ENCODE measurements around the gene ANGPTL4. TPM values are rescaled to one million over a fixed set of nuclear protein-coding genes. Genes with fewer than 3 reads are reported as not detected.

Gene ANGPTL4
- total RNA-seq, 1 experiment from 2014 or later: not detected

DNA sequence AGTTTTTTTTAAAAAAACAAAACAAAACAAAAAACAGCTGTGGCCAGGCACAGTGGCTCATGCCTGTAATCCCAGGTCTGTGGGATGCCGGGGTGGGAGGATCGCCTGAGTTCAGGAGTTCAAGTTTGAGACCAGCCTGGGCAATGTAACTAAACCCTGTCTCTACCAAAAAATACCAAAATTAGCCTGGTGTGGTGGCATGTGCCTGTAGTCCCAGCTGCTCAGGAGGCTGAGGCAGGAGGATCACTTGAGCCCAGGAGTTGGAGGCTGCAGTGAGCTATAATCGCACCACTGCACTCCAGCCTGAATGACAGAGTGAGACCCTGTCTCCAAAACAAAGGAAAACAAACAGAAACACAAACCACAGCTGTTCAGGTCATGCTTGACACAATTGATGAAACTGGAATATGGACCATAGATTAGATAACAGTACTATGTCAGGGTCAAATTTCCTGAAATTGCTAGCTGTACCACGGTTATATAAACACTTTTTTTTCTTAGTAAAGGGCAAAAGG lies 6.9 kb upstream of the ANGPTL4 start:
- BruUV-seq (replicated peaks): no TSS peak
- POLR2A ChIA-PET (ENCODE audit: unreplicated experiment): interaction anchor here (0.6 to 1.1 kb wide), 2 partner anchors 33 to 56 kb away, joined by 3 to 4 read pairs; partner anchors contain the start of genes MARCHF2 and RAB11B
- H3K4me3 ChIP-seq: no peak overlapping the region
- H3K27ac ChIP-seq: no peak overlapping the region
- no peak for DNase-seq
- H3K9me2 ChIP-seq (ENCODE audit: insufficient read depth): no peaks in the 10 kb centered on the region
- H3K27me3 ChIP-seq (ENCODE audit: insufficient read depth, low read depth): no peaks in the 10 kb centered on the region
- no peak for TF ChIP-seq CTCF (conservative IDR thresholded peaks at IDR 0.05)
- TF ChIP-seq EZH2 (IDR thresholded peaks at IDR 0.05; ENCODE audit: low read depth): no peak
- H3K9me3 ChIP-seq (ENCODE audit: insufficient read depth, low read depth): no peaks in the 10 kb centered on the region
- CTCF ChIA-PET: no interaction called here
- H3K36me3 ChIP-seq (ENCODE audit: low read depth): no peaks in the 10 kb centered on the region
- H3K4me2 ChIP-seq: no peak overlapping the region
- no peaks in the 10 kb centered on the region for H3K79me2 ChIP-seq (ENCODE audit: low read depth)
- peaks cover 58% of the 10 kb centered on the region for H3K4me1 ChIP-seq (replicated peaks; ENCODE audit: insufficient read depth)
- H3F3A ChIP-seq (ENCODE audit: insufficient read depth, low read depth): peaks cover 35% of the 10 kb centered on the region
- no peak overlapping the region for H2AFZ ChIP-seq
- H4K20me1 ChIP-seq (ENCODE audit: insufficient read depth): peaks cover 5% of the 10 kb centered on the region; the same call in 1 of the 2 replicates
- intact Hi-C loops (cut with micrococcal nuclease; ENCODE audit: unreplicated experiment): loop anchor here (10.0 kb wide), 1 partner anchor 148 kb away; the partner anchor contains the start of gene PRAM1

- no peaks in the 10 kb centered on the region for H3K9me2 ChIP-seq (ENCODE audit: insufficient read depth)
- no peak for TF ChIP-seq CTCF (conservative IDR thresholded peaks at IDR 0.05)
- TF ChIP-seq EZH2 (IDR thresholded peaks at IDR 0.05; ENCODE audit: low read depth): no peak
- intact Hi-C loops (cut with micrococcal nuclease; ENCODE audit: unreplicated experiment): loop anchor here (10.0 kb wide), 1 partner anchor 146 kb away; the partner anchor contains the start of gene PRAM1
- H3K36me3 ChIP-seq (ENCODE audit: low read depth): no peaks in the 10 kb centered on the region
- POLR2A ChIA-PET (ENCODE audit: unreplicated experiment): interaction anchor here (0.6 kb wide), 1 partner anchor 38 kb away, joined by 3 read pairs; the partner anchor contains the start of genes NDUFA7 and RPS28
- H3K4me3 ChIP-seq: no peak overlapping the region
- no peak for DNase-seq
- no peaks in the 10 kb centered on the region for H3K79me2 ChIP-seq (ENCODE audit: low read depth)
- peaks cover 49% of the 10 kb centered on the region for H3F3A ChIP-seq (ENCODE audit: insufficient read depth, low read depth)
- no peaks in the 10 kb centered on the region for H3K9me3 ChIP-seq (ENCODE audit: insufficient read depth, low read depth)
- H2AFZ ChIP-seq: no peak overlapping the region
- H3K27ac ChIP-seq: no peak overlapping the region
- no peaks in the 10 kb centered on the region for H3K27me3 ChIP-seq (ENCODE audit: insufficient read depth, low read depth)
- no peaks in the 10 kb centered on the region for H4K20me1 ChIP-seq (ENCODE audit: insufficient read depth)
- H3K4me1 ChIP-seq (replicated peaks; ENCODE audit: insufficient read depth): peaks cover 75% of the 10 kb centered on the region
- CTCF ChIA-PET: no interaction called here
- BruUV-seq (replicated peaks): no TSS peak
- H3K4me2 ChIP-seq: no peak overlapping the region
These were observed 5.0 kb upstream of the ANGPTL4 start for GRCh38 chr19:8358948-8359347.

DNA sequence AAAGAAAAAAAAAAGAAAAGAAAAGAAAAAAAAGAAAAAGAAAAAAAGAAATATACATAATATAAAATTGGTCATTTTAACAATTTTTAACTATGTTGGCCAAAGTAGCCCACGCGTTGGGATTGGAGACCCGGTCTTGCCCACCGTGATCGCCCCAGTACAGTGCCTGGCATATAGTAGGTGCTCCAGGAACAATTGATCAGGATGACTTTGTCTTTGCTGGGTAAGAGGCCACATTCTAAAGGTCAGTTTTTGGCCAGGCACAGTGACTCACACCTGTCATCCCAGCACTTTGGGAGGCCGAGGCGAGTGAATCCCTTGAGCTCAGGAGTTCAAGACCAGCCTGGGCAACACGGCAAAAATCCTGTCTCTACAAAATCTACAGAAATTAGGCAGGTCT lies 3.8 kb upstream of the ANGPTL4 start:
- TF ChIP-seq EZH2 (IDR thresholded peaks at IDR 0.05; ENCODE audit: low read depth) (no peak), CTCF (conservative IDR thresholded peaks at IDR 0.05) (no peak)
- Histone ChIP-seq H3K27ac (no peak overlapping the region), H3F3A (ENCODE audit: insufficient read depth, low read depth) (peaks cover 41% of the 10 kb centered on the region), H3K9me2 (ENCODE audit: insufficient read depth) (no peaks in the 10 kb centered on the region), H3K4me3 (no peak overlapping the region), H3K4me1 (replicated peaks; ENCODE audit: insufficient read depth) (peaks cover 63% of the 10 kb centered on the region), H2AFZ (no peak overlapping the region), H3K79me2 (ENCODE audit: low read depth) (no peaks in the 10 kb centered on the region), H3K27me3 (ENCODE audit: insufficient read depth, low read depth) (no peaks in the 10 kb centered on the region), H3K9me3 (ENCODE audit: insufficient read depth, low read depth) (no peaks in the 10 kb centered on the region), H4K20me1 (ENCODE audit: insufficient read depth) (no peaks in the 10 kb centered on the region), H3K4me2 (no peak overlapping the region), H3K36me3 (ENCODE audit: low read depth) (no peaks in the 10 kb centered on the region)
- DNase-seq: no peak
- no TSS peak for BruUV-seq (replicated peaks)
- ChIA-PET POLR2A (ENCODE audit: unreplicated experiment) (no interaction called here), CTCF (no interaction called here)
- intact Hi-C loops (cut with micrococcal nuclease; ENCODE audit: unreplicated experiment): loop anchor here (10.0 kb wide), 1 partner anchor 95 kb away; no protein-coding TSS in a partner anchor

Measured in PC-9 (cell line).